ENCODE results near the gene AUTS2.

Gene AUTS2

GRCh38 chr7:70153933-70154332, 555.7 kb downstream of the AUTS2 start:
- no peak for TF ChIP-seq CTCF (IDR thresholded peaks at IDR 0.05; ENCODE audit: low read depth, low read length, missing control alignments)
- DNase-seq (ENCODE audit: low read depth) = no peak
- no peak overlapping the region for H3K4me3 ChIP-seq (ENCODE audit: low read depth, low read length)

GRCh38 chr7:70154521-70155180, 556.4 kb downstream of the AUTS2 start:
- no peak for DNase-seq (ENCODE audit: low read depth)
- no peak overlapping the region for H3K4me3 ChIP-seq (ENCODE audit: low read depth, low read length)
- no peak for TF ChIP-seq CTCF (IDR thresholded peaks at IDR 0.05; ENCODE audit: low read depth, low read length, missing control alignments)

GRCh38 chr7:70156057-70156456, 557.8 kb downstream of the AUTS2 start:
- no peak overlapping the region for H3K4me3 ChIP-seq (ENCODE audit: low read depth, low read length)
- no peak for TF ChIP-seq CTCF (IDR thresholded peaks at IDR 0.05; ENCODE audit: low read depth, low read length, missing control alignments)
- no peak for DNase-seq (ENCODE audit: low read depth)

- DNase-seq (ENCODE audit: low read depth) = no peak
- TF ChIP-seq CTCF (IDR thresholded peaks at IDR 0.05; ENCODE audit: low read depth, low read length, missing control alignments) = no peak
- no peak overlapping the region for H3K4me3 ChIP-seq (ENCODE audit: low read depth, low read length)
Observed at GRCh38 chr7:70159121-70159520, 560.8 kb downstream of the AUTS2 start.

GRCh38 chr7:70165477-70166170, 567.3 kb downstream of the AUTS2 start:
- no peak for DNase-seq (ENCODE audit: low read depth)
- TF ChIP-seq CTCF (IDR thresholded peaks at IDR 0.05; ENCODE audit: low read depth, low read length, missing control alignments) = no peak
- H3K4me3 ChIP-seq (ENCODE audit: low read depth, low read length) = no peak overlapping the region

- TF ChIP-seq CTCF (IDR thresholded peaks at IDR 0.05; ENCODE audit: low read depth, low read length, missing control alignments) = no peak
Observed at GRCh38 chr7:70171369-70171920, 573.2 kb downstream of the AUTS2 start.

More at GRCh38 chr7:70171369-70171920, 573.2 kb downstream of the AUTS2 start:
- DNase-seq (ENCODE audit: low read depth) = no peak
- H3K4me3 ChIP-seq (ENCODE audit: low read depth, low read length) = no peak overlapping the region

Measured in GM12864 (cell line).